Measurements from ENCODE around the gene COX6B2. TPM values are rescaled to one million over a fixed set of nuclear protein-coding genes. Genes with fewer than 3 reads are reported as not detected.

The COX6B2 gene
- total RNA-seq, 2 experiments from 2014 or later, result not detected

DNA sequence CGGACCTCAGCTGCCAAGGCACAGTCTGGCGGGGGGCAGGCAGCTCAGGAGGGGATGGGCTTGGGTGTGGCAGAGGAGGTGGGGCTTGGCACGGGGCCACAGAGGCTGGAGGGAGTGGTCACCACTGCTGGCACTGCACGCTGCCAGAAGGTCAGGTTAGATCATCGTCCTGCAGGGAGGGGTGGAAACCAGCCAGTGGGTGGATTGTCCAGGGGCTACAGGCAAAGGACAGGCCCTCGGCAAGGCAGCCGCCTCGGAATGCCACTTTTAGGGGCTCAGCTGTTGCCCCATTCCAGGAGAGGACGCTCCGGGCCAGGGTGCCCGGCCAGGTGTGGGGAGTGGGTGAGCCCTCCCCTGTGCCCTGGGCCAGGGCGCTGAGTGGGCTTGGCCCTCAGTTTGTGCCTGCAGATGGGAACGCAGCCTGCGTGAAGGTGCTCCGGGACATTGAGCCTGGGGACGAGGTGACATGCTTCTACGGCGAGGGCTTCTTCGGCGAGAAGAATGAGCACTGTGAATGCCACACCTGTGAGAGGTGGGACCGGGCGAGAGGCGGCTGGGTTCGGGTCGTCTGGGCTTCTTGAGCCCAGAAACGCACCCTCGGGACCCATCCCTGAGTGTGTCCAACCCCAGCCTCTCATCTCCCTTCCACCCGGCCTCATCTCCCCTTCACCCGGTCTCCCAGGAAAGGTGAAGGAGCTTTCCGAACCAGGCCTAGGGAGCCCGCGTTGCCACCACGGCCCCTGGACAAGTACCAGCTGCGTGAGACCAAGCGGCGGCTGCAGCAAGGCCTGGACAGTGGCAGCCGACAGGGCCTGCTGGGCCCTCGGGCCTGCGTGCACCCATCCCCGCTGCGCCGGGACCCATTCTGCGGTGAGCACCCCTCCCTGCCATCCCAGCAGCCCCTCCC lies 8.4 kb downstream of the COX6B2 start:
- CTCF ChIA-PET (ENCODE audit: unreplicated experiment), result no interaction called here

DNA sequence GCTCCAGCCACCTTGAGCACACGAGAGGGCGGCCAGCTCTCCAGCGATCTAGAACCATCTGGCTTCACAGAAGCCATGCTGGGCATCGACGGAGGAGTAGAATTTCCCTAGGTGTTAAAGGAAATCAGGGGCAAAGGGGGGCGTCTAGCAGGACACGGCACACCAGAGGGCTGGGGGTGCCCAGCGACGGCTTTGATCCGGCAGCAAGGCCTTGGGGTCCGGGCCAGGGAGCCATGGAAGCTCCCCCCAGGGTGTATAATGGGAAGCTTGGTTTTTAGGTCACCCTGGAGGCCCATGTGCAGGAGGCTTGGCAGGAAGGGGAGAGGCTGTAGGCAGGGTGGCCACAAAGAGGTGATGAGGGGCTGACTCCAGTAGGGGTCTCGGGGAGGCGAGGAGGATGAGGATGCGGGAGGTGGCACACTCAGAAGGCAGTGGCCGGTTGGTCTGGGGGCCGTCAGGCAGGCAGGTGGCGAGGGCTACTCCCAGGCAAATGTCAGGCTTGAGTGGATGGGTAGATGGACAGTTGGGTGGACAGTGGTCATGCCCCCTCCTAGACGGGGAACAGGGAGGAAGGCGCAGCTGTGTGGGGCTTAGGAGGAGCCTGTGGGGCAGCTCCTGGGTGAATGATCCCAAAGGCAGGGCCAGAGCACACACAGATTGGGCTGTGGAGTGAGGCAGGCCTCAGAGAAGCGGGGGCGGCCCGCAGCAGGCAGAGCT lies 9.3 kb downstream of the COX6B2 start:
- Histone ChIP-seq H3K4me2 (ENCODE audit: low read length) (no peak overlapping the region), H3K4me3 (ENCODE audit: low read depth, low read length, poor library complexity, severe bottlenecking) (no peak overlapping the region), H3K9me2 (ENCODE audit: insufficient read depth, low read length) (no peaks in the 10 kb centered on the region), H3K27ac (ENCODE audit: low read depth, low read length, poor library complexity, severe bottlenecking) (no peak overlapping the region), H2AFZ (ENCODE audit: low read length) (no peak overlapping the region), H3K36me3 (ENCODE audit: insufficient read depth, low read length) (no peaks in the 10 kb centered on the region), H4K20me1 (ENCODE audit: insufficient read depth, low read length) (no peaks in the 10 kb centered on the region), H3K4me1 (ENCODE audit: insufficient read depth, low read length, poor library complexity, severe bottlenecking) (peaks cover 15% of the 10 kb centered on the region), H3K9me3 (ENCODE audit: low read length) (no peaks in the 10 kb centered on the region), H3K79me2 (ENCODE audit: insufficient read depth, low read depth, low read length) (no peaks in the 10 kb centered on the region)
- ChIA-PET CTCF (ENCODE audit: unreplicated experiment) (no interaction called here), POLR2A (no interaction called here)
- TF ChIP-seq CTCF (conservative IDR thresholded peaks at IDR 0.05; ENCODE audit: low read length), result no peak
- TF ChIP-seq EZH2phosphoT487 (IDR thresholded peaks at IDR 0.05; ENCODE audit: borderline replicate concordance, low read depth, low read length), result no peak
- DNase-seq (ENCODE audit: low spot score), result no peak
- intact Hi-C loops (cut with micrococcal nuclease; ENCODE audit: unreplicated experiment), result no loop called here
- BruUV-seq (replicated peaks), result no TSS peak

More for the DNA sequence above, 8.4 kb downstream of the COX6B2 start:
- Histone ChIP-seq H3K4me3 (ENCODE audit: low read depth, low read length, poor library complexity, severe bottlenecking) (no peak overlapping the region), H4K20me1 (ENCODE audit: insufficient read depth, low read length) (no peaks in the 10 kb centered on the region), H2AFZ (ENCODE audit: low read length) (no peak overlapping the region), H3K36me3 (ENCODE audit: insufficient read depth, low read length) (no peaks in the 10 kb centered on the region), H3K9me2 (ENCODE audit: insufficient read depth, low read length) (no peaks in the 10 kb centered on the region), H3K4me2 (ENCODE audit: low read length) (no peak overlapping the region), H3K4me1 (ENCODE audit: insufficient read depth, low read length, poor library complexity, severe bottlenecking) (peaks cover 7% of the 10 kb centered on the region), H3K27ac (ENCODE audit: low read depth, low read length, poor library complexity, severe bottlenecking) (no peak overlapping the region), H3K79me2 (ENCODE audit: insufficient read depth, low read depth, low read length) (no peaks in the 10 kb centered on the region), H3K9me3 (ENCODE audit: low read length) (no peaks in the 10 kb centered on the region)
- POLR2A ChIA-PET, result interaction anchor here (0.6 kb wide), 1 partner anchor 33 kb away, joined by 6 read pairs; no protein-coding TSS in a partner anchor
- no peak for TF ChIP-seq CTCF (conservative IDR thresholded peaks at IDR 0.05; ENCODE audit: low read length)
- no peak for TF ChIP-seq EZH2phosphoT487 (IDR thresholded peaks at IDR 0.05; ENCODE audit: borderline replicate concordance, low read depth, low read length)
- no peak for DNase-seq (ENCODE audit: low spot score)
- intact Hi-C loops (cut with micrococcal nuclease; ENCODE audit: unreplicated experiment), result no loop called here
- no TSS peak for BruUV-seq (replicated peaks)

Data from OCI-LY7 (cell line).